ENCODE results near the gene TECPR1. TPM values are rescaled to one million over a fixed set of nuclear protein-coding genes. Genes with fewer than 3 reads are reported as not detected.
A peak's percentile ranks its signal among the peaks of the same experiment; 100 is the strongest.

The TECPR1 gene
- total RNA-seq, 5 donors from 2014 or later (not counting 1 experiment from before 2014, with no cell fraction given), result 118 to 192 (median 162) TPM

- Mint-ChIP-seq H3K4me3 (no peak overlapping the region), H3K4me1 (peaks cover 0 to 2% (median 0%) of the 10 kb centered on the region in 3 donors), H3K27ac (no peak overlapping the region), H3K36me3 (peaks cover 27% of the 10 kb centered on the region), H3K27me3 (no peaks in the 10 kb centered on the region), H3K9me3 (no peaks in the 10 kb centered on the region)
- H3K27me3 ChIP-seq (replicated peaks in 1 of 2; ENCODE audit: control insufficient read depth in 2 of 2, extremely low read depth in 1 of 2, insufficient read depth in 2 of 2, low read length in 1 of 2), result no peaks in the 10 kb centered on the region
- no peaks in the 10 kb centered on the region for H3K9me3 ChIP-seq
- DNase-seq (no peak), ATAC-seq (replicated peaks in 1 of 4) (no peak)
- WGBS (ENCODE audit: insufficient coverage), result 96% methylated on average over 19 of the region's 25 CpGs
- ChIA-PET CTCF (interaction anchor here in 1 of 2 donors (0.5 kb wide), 1 partner anchor 11 kb away, joined by 3 read pairs; no protein-coding TSS in a partner anchor), POLR2A (no interaction called here)
- H3K4me1 ChIP-seq (ENCODE audit: control insufficient read depth in 1 of 2, extremely low read depth in 1 of 2, insufficient read depth in 2 of 2, low read length in 2 of 2), result no peaks in the 10 kb centered on the region
- no peak overlapping the region for H3K27ac ChIP-seq (ENCODE audit: low read length)
- peaks cover 31 to 54% of the 10 kb centered on the region in 2 donors for H3K36me3 ChIP-seq (ENCODE audit: control insufficient read depth in 2 of 2, extremely low read depth in 1 of 2, insufficient read depth in 1 of 2, low read length in 1 of 2)
- no peak overlapping the region for H3K4me3 ChIP-seq (ENCODE audit: control insufficient read depth in 1 of 2, extremely low read depth in 1 of 2, low read length in 1 of 2)
These were observed 15.5 kb downstream of the TECPR1 start for GRCh38 chr7:98236355-98237185.

GRCh38 chr7:98235901-98236300, 16.1 kb downstream of the TECPR1 start:
- H3K4me3 ChIP-seq (ENCODE audit: control insufficient read depth in 1 of 2, extremely low read depth in 1 of 2, low read length in 1 of 2), result no peak overlapping the region
- Mint-ChIP-seq H3K36me3 (peaks cover 27% of the 10 kb centered on the region), H3K27ac (no peak overlapping the region), H3K4me3 (no peak overlapping the region), H3K27me3 (no peaks in the 10 kb centered on the region), H3K4me1 (no peaks in the 10 kb centered on the region), H3K9me3 (no peaks in the 10 kb centered on the region)
- CTCF ChIA-PET, result no interaction called here
- DNase-seq, result no peak
- no peaks in the 10 kb centered on the region for H3K9me3 ChIP-seq
- H3K4me1 ChIP-seq (ENCODE audit: control insufficient read depth in 1 of 2, extremely low read depth in 1 of 2, insufficient read depth in 2 of 2, low read length in 2 of 2), result no peaks in the 10 kb centered on the region
- 98% methylated on average over 10 of the region's 11 CpGs for WGBS (ENCODE audit: insufficient coverage)
- no peak overlapping the region for H3K27ac ChIP-seq (ENCODE audit: low read length)
- peaks cover 32 to 47% of the 10 kb centered on the region in 2 donors for H3K36me3 ChIP-seq (ENCODE audit: control insufficient read depth in 2 of 2, extremely low read depth in 1 of 2, insufficient read depth in 1 of 2, low read length in 1 of 2)
- H3K27me3 ChIP-seq (replicated peaks in 1 of 2; ENCODE audit: control insufficient read depth in 2 of 2, extremely low read depth in 1 of 2, insufficient read depth in 2 of 2, low read length in 1 of 2), result no peaks in the 10 kb centered on the region
- POLR2A ChIA-PET, result interaction anchor here in 1 of 2 donors (0.6 kb wide), 1 partner anchor 16 kb away, joined by 3 read pairs; the partner anchor contains the start of gene TECPR1
- no peak for ATAC-seq (replicated peaks in 1 of 4)

GRCh38 chr7:98234429-98235147, 17.4 kb downstream of the TECPR1 start:
- ChIA-PET CTCF (no interaction called here), POLR2A (interaction anchor here in 1 of 2 donors (0.6 to 0.7 kb wide), 4 partner anchors 16 to 115 kb away, joined by 4 to 15 read pairs (median 6); no protein-coding TSS in a partner anchor)
- H3K27ac Mint-ChIP-seq, result no peak overlapping the region
- DNase-seq (no peak), ATAC-seq (replicated peaks in 1 of 4) (no peak)
- no peak overlapping the region for H3K4me3 Mint-ChIP-seq
- H3K36me3 ChIP-seq (ENCODE audit: control insufficient read depth in 2 of 2, extremely low read depth in 1 of 2, insufficient read depth in 1 of 2, low read length in 1 of 2), result peaks cover 34 to 51% of the 10 kb centered on the region in 2 donors
- peaks cover 28% of the 10 kb centered on the region for H3K36me3 Mint-ChIP-seq
- no peak overlapping the region for H3K4me3 ChIP-seq (ENCODE audit: control insufficient read depth in 1 of 2, extremely low read depth in 1 of 2, low read length in 1 of 2)
- 100% methylated on average over 4 of the region's 10 CpGs for WGBS (ENCODE audit: insufficient coverage)
- no peaks in the 10 kb centered on the region for H3K4me1 Mint-ChIP-seq
- H3K9me3 ChIP-seq, result no peaks in the 10 kb centered on the region
- H3K27me3 Mint-ChIP-seq, result no peaks in the 10 kb centered on the region
- H3K27me3 ChIP-seq (replicated peaks in 1 of 2; ENCODE audit: control insufficient read depth in 2 of 2, extremely low read depth in 1 of 2, insufficient read depth in 2 of 2, low read length in 1 of 2), result no peaks in the 10 kb centered on the region
- H3K4me1 ChIP-seq (ENCODE audit: control insufficient read depth in 1 of 2, extremely low read depth in 1 of 2, insufficient read depth in 2 of 2, low read length in 2 of 2), result no peaks in the 10 kb centered on the region
- no peak overlapping the region for H3K27ac ChIP-seq (ENCODE audit: low read length)
- H3K9me3 Mint-ChIP-seq, result no peaks in the 10 kb centered on the region

- H3K27me3 Mint-ChIP-seq, result no peaks in the 10 kb centered on the region
- Histone ChIP-seq H3K27me3 (replicated peaks in 1 of 2; ENCODE audit: control insufficient read depth in 2 of 2, extremely low read depth in 1 of 2, insufficient read depth in 2 of 2, low read length in 1 of 2) (no peaks in the 10 kb centered on the region), H3K9me3 (no peaks in the 10 kb centered on the region), H3K4me3 (ENCODE audit: control insufficient read depth in 1 of 2, extremely low read depth in 1 of 2, low read length in 1 of 2) (no peak overlapping the region), H3K27ac (ENCODE audit: low read length) (no peak overlapping the region), H3K4me1 (ENCODE audit: control insufficient read depth in 1 of 2, extremely low read depth in 1 of 2, insufficient read depth in 2 of 2, low read length in 2 of 2) (no peaks in the 10 kb centered on the region), H3K36me3 (ENCODE audit: control insufficient read depth in 2 of 2, extremely low read depth in 1 of 2, insufficient read depth in 1 of 2, low read length in 1 of 2) (peaks cover 36 to 54% of the 10 kb centered on the region in 2 donors)
- H3K9me3 Mint-ChIP-seq, result no peaks in the 10 kb centered on the region
- H3K36me3 Mint-ChIP-seq, result peaks cover 17% of the 10 kb centered on the region
- H3K4me1 Mint-ChIP-seq, result no peaks in the 10 kb centered on the region
- ChIA-PET POLR2A (no interaction called here), CTCF (no interaction called here)
- H3K27ac Mint-ChIP-seq, result no peak overlapping the region
- DNase-seq, result no peak
- no peak overlapping the region for H3K4me3 Mint-ChIP-seq
- ATAC-seq (replicated peaks in 1 of 4), result no peak
- WGBS (ENCODE audit: insufficient coverage), result 97% methylated on average over 26 of the region's 32 CpGs
These were observed 18.6 kb downstream of the TECPR1 start for GRCh38 chr7:98233219-98234070.

GRCh38 chr7:98232799-98233198, 19.2 kb downstream of the TECPR1 start:
- H3K27me3 Mint-ChIP-seq, result no peaks in the 10 kb centered on the region
- no peaks in the 10 kb centered on the region for H3K9me3 Mint-ChIP-seq
- H3K4me1 ChIP-seq (ENCODE audit: control insufficient read depth in 1 of 2, extremely low read depth in 1 of 2, insufficient read depth in 2 of 2, low read length in 2 of 2), result no peaks in the 10 kb centered on the region
- peaks cover 38 to 49% of the 10 kb centered on the region in 2 donors for H3K36me3 ChIP-seq (ENCODE audit: control insufficient read depth in 2 of 2, extremely low read depth in 1 of 2, insufficient read depth in 1 of 2, low read length in 1 of 2)
- no peak overlapping the region for H3K4me3 Mint-ChIP-seq
- 96% methylated on average over 8 of the region's 16 CpGs for whole genome bisulfite sequencing (ENCODE audit: insufficient coverage)
- H3K4me3 ChIP-seq (ENCODE audit: control insufficient read depth in 1 of 2, extremely low read depth in 1 of 2, low read length in 1 of 2), result no peak overlapping the region
- ChIA-PET POLR2A (no interaction called here), CTCF (no interaction called here)
- no peaks in the 10 kb centered on the region for H3K9me3 ChIP-seq
- no peak overlapping the region for H3K27ac ChIP-seq (ENCODE audit: low read length)
- H3K27ac Mint-ChIP-seq, result peak overlapping the region in 1 of 2 donors; percentile 6
- no peaks in the 10 kb centered on the region for H3K4me1 Mint-ChIP-seq
- ATAC-seq (replicated peaks in 1 of 4), result no peak
- peaks cover 19% of the 10 kb centered on the region for H3K36me3 Mint-ChIP-seq
- no peaks in the 10 kb centered on the region for H3K27me3 ChIP-seq (replicated peaks in 1 of 2; ENCODE audit: control insufficient read depth in 2 of 2, extremely low read depth in 1 of 2, insufficient read depth in 2 of 2, low read length in 1 of 2)
- no peak for DNase-seq

- Mint-ChIP-seq H3K36me3 (peaks cover 22% of the 10 kb centered on the region), H3K27me3 (no peaks in the 10 kb centered on the region), H3K4me3 (no peak overlapping the region), H3K4me1 (no peaks in the 10 kb centered on the region), H3K27ac (no peak overlapping the region), H3K9me3 (no peaks in the 10 kb centered on the region)
- Histone ChIP-seq H3K9me3 (no peaks in the 10 kb centered on the region), H3K4me3 (ENCODE audit: control insufficient read depth in 1 of 2, extremely low read depth in 1 of 2, low read length in 1 of 2) (no peak overlapping the region), H3K27me3 (replicated peaks in 1 of 2; ENCODE audit: control insufficient read depth in 2 of 2, extremely low read depth in 1 of 2, insufficient read depth in 2 of 2, low read length in 1 of 2) (no peaks in the 10 kb centered on the region), H3K36me3 (ENCODE audit: control insufficient read depth in 2 of 2, extremely low read depth in 1 of 2, insufficient read depth in 1 of 2, low read length in 1 of 2) (peaks cover 42 to 47% of the 10 kb centered on the region in 2 donors), H3K27ac (ENCODE audit: low read length) (no peak overlapping the region), H3K4me1 (ENCODE audit: control insufficient read depth in 1 of 2, extremely low read depth in 1 of 2, insufficient read depth in 2 of 2, low read length in 2 of 2) (no peaks in the 10 kb centered on the region)
- ChIA-PET POLR2A (no interaction called here), CTCF (no interaction called here)
- no peak for ATAC-seq (replicated peaks in 1 of 4)
- DNase-seq, result no peak
- WGBS (ENCODE audit: insufficient coverage), result 91% methylated on average over 6 of the region's 8 CpGs
These were observed 19.8 kb downstream of the TECPR1 start for GRCh38 chr7:98232263-98232585.

All from T-cell (primary cell).